Natural killer cell (primary cell): ENCODE data around the gene EYS. TPM values are rescaled to one million over a fixed set of nuclear protein-coding genes. Genes with fewer than 3 reads are reported as not detected.
"Not testable (repeated sequence)": the region's sequence is repeated elsewhere in the genome, so short reads cannot be mapped to it uniquely, and the experiment has no call there.

Source experiments
- ATAC-seq, 3 donors: fragments of 150-1000 bp in 2 of 3; fragments of 200-7000 bp in 1 of 3; cut with Tn5 transposase; 1 replicate in 1 of 3; 2 replicates in 2 of 3; pipeline ENCODE4 v1.10.0; 2021; ENCODE audit warnings: mild to moderate bottlenecking in 2 of 3, moderate library complexity in 2 of 3
- DNase-seq, 2 donors: peaks; one replicate each; pipeline versions ENCODE4 v3.0.0 to v3.0.0-alpha.2; 2013 to 2021; ENCODE audit warnings: mixed read lengths in 1 of 2
- H3K27ac ChIP-seq: one replicate; pipeline ENCODE4 v1.5.1; 2013; ENCODE audit warnings: mild to moderate bottlenecking, low read length
- H3K27me3 ChIP-seq: one replicate; pipeline ENCODE4 v1.6.1; 2013; ENCODE audit warnings: low read length; ENCODE audit not compliant: control insufficient read depth, insufficient read depth
- H3K36me3 ChIP-seq: one replicate; pipeline ENCODE4 v1.6.1; 2013; ENCODE audit warnings: low read length; ENCODE audit not compliant: control insufficient read depth, insufficient read depth
- H3K4me1 ChIP-seq: one replicate; pipeline ENCODE4 v1.6.1; 2013; ENCODE audit warnings: low read length; ENCODE audit not compliant: control insufficient read depth, insufficient read depth
- H3K4me3 ChIP-seq: one replicate; pipeline ENCODE4 v1.5.1; 2013; ENCODE audit warnings: low read length
- H3K9me3 ChIP-seq: one replicate; pipeline ENCODE4 v1.6.1; 2013; ENCODE audit warnings: low read length; ENCODE audit not compliant: control insufficient read depth, insufficient read depth
- H3K27ac Mint-ChIP-seq, 2 donors: one replicate each; pipeline ENCODE4 v1.8.0; 2022; ENCODE audit warnings: mild to moderate bottlenecking in 2 of 2, mixed read lengths in 2 of 2, moderate library complexity in 1 of 2
- H3K27me3 Mint-ChIP-seq, 2 donors: one replicate each; pipeline ENCODE4 v1.8.0; 2022; ENCODE audit warnings: low read depth in 2 of 2, mixed read lengths in 2 of 2
- H3K36me3 Mint-ChIP-seq: one replicate; pipeline ENCODE4 v1.8.0; 2022; ENCODE audit warnings: mixed read lengths
- H3K4me1 Mint-ChIP-seq, 2 donors: one replicate each; pipeline ENCODE4 v1.8.0; 2022; ENCODE audit warnings: mixed read lengths in 2 of 2
- H3K4me3 Mint-ChIP-seq: one replicate; pipeline ENCODE4 v1.8.0; 2022; ENCODE audit warnings: mild to moderate bottlenecking, moderate library complexity, mixed read lengths
- H3K9me3 Mint-ChIP-seq, 2 donors: one replicate each; pipeline ENCODE4 v1.8.0; 2022; ENCODE audit warnings: mixed read lengths in 2 of 2
- WGBS: methylation state at CpG from one replicate; pipeline ENCODE4 v1.1.7; 2013; ENCODE audit warnings: missing lambda C conversion rate; ENCODE audit not compliant: insufficient coverage; 5-methylcytosine and 5-hydroxymethylcytosine counted together
- intact Hi-C: fragments of 100-400 bp; cut with micrococcal nuclease; formaldehyde crosslinking; loops from one replicate; pipeline ENCODE4 v1.14.2; 2022
- total RNA-seq, 4 donors: library from RNA; stranded (reverse); fragments of 120-200 nt in 1 of 4; gene quantifications; one replicate each; pipeline versions ENCODE4 v1.2.3 to v1.2.4, GENCODE V29; 2013 to 2022
- TF ChIP-seq, protein P1 (sequence below): fragments of 200-600 bp; IDR thresholded peaks from one replicate; pipeline ENCODE4 v1.8.0; 2022; ENCODE audit warnings: antibody characterized with exemption

Gene EYS
- total RNA-seq, 3 donors from 2014 or later (not counting 1 experiment from before 2014, with no cell fraction given) = 0.55 TPM; not detected in 2

DNA sequence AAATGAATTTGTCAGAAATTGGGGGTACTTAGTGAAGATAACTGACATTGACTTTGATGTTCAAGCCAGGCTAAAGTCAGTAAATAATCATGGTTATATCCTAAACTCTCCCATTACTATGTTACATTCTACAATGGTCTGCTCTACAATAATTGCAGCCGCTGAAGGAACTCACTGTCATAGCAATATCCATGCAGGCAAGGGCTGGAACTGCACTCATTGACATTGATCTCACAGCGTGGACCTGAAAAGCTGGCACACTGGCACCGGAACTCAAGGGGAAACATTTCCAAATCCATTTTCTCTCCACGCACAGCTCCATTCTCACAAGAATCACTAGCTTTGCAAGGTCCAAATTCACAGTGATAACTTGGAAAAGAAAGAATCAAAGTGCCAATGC lies 702.7 kb downstream of the EYS start:
- intact Hi-C loops = no loop called here
- no peak for DNase-seq
- ATAC-seq = no peak
- no peaks in the 10 kb centered on the region for H3K4me1 ChIP-seq
- 90% methylated on average over 4 of the region's 4 CpGs for WGBS
- no peak overlapping the region for H3K4me3 ChIP-seq
- no peaks in the 10 kb centered on the region for H3K36me3 ChIP-seq
- peaks cover 9 to 18% of the 10 kb centered on the region in 2 donors for H3K9me3 Mint-ChIP-seq
- peaks cover 11% of the 10 kb centered on the region for H3K36me3 Mint-ChIP-seq
- H3K27me3 ChIP-seq = no peaks in the 10 kb centered on the region
- H3K9me3 ChIP-seq = peaks cover 21% of the 10 kb centered on the region
- no peak overlapping the region for H3K27ac ChIP-seq
- H3K27me3 Mint-ChIP-seq = no peaks in the 10 kb centered on the region
- TF ChIP-seq, protein P1, sequence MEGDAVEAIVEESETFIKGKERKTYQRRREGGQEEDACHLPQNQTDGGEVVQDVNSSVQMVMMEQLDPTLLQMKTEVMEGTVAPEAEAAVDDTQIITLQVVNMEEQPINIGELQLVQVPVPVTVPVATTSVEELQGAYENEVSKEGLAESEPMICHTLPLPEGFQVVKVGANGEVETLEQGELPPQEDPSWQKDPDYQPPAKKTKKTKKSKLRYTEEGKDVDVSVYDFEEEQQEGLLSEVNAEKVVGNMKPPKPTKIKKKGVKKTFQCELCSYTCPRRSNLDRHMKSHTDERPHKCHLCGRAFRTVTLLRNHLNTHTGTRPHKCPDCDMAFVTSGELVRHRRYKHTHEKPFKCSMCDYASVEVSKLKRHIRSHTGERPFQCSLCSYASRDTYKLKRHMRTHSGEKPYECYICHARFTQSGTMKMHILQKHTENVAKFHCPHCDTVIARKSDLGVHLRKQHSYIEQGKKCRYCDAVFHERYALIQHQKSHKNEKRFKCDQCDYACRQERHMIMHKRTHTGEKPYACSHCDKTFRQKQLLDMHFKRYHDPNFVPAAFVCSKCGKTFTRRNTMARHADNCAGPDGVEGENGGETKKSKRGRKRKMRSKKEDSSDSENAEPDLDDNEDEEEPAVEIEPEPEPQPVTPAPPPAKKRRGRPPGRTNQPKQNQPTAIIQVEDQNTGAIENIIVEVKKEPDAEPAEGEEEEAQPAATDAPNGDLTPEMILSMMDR = no peak
- H3K27ac Mint-ChIP-seq = no peak overlapping the region
- H3K4me3 Mint-ChIP-seq = no peak overlapping the region
- no peaks in the 10 kb centered on the region for H3K4me1 Mint-ChIP-seq

DNA sequence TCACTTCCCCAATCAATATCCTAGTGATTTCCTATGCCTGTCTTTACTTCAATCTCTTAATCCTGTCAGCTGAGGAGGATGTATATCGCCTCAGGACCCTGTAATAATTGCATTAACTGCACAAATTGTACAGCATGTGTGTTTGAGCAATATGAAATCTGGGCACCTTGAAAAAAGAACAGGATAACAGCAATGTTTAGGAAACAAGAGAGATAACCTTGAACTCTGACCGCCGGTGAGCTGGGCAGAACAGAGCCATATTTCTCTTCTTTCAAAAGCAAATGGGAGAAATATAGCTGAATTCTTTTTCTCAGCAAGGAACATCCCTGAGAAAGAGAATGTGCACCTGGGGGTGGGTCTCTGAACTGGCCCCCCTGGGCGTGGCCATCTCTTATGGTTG lies 704.1 kb downstream of the EYS start:
- DNase-seq, ATAC-seq, H3K36me3 ChIP-seq, H3K4me1 ChIP-seq, H3K27me3 ChIP-seq, intact Hi-C loops, H3K27me3 Mint-ChIP-seq, H3K4me3 Mint-ChIP-seq, H3K27ac Mint-ChIP-seq, H3K27ac ChIP-seq, H3K4me1 Mint-ChIP-seq, H3K4me3 ChIP-seq: not testable (repeated sequence)
- H3K9me3 ChIP-seq = peaks cover 14% of the 10 kb centered on the region
- Mint-ChIP-seq H3K36me3 (peaks cover 17% of the 10 kb centered on the region), H3K9me3 (peaks cover 14 to 21% of the 10 kb centered on the region in 2 donors)
- 100% methylated on average over 3 of the region's 4 CpGs for WGBS

DNA sequence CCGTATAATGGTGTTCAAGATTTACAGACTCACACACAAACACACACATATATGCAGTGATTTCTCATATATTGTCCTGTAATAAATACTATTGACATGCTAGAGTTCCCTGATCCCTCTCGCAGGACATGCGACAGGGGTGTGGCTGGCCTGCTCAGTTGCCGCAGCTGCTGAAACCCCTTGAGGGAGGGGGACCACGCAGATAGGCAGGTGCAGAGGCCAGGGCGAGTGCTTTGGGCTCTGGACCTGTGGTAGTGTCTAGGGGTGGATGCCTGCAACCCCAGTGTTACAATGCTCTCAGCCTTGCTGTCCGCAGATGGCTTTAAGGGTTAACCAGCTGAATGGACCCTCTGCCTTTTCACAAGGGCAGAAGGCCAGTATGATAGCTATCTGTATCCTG lies 706.2 kb downstream of the EYS start:
- Histone ChIP-seq H3K9me3 (peaks cover 7% of the 10 kb centered on the region), H3K27ac (no peak overlapping the region), H3K27me3 (no peaks in the 10 kb centered on the region), H3K4me3 (no peak overlapping the region), H3K36me3 (no peaks in the 10 kb centered on the region), H3K4me1 (no peaks in the 10 kb centered on the region)
- no peaks in the 10 kb centered on the region for H3K4me1 Mint-ChIP-seq
- H3K27ac Mint-ChIP-seq = no peak overlapping the region
- peaks cover 17% of the 10 kb centered on the region for H3K36me3 Mint-ChIP-seq
- no peak for ATAC-seq
- intact Hi-C loops = no loop called here
- WGBS = 92% methylated on average over 7 of the region's 7 CpGs
- H3K9me3 Mint-ChIP-seq = peaks cover 10 to 22% of the 10 kb centered on the region in 2 donors
- DNase-seq = no peak
- H3K27me3 Mint-ChIP-seq = no peaks in the 10 kb centered on the region
- TF ChIP-seq, protein P1 = no peak
- no peak overlapping the region for H3K4me3 Mint-ChIP-seq

DNA sequence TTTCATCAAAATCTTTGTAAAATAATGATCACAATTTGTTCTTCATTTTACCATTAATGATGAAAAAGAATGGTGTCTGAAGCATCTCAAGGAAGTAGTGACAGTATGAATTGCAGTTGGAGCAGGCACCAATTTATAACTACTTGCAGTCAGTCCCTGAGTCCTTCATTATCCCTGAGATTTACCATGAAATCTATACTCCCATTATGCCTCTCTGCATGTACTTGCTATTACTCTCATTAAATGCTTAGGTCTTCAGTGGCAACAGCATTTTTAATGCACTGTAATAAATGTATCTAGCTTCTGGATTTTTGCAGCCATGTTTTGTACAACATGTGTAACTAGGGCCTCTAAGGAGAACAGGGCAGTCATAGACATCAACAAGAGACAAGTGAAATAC lies 708.8 kb downstream of the EYS start:
- ATAC-seq (no peak), DNase-seq (no peak)
- Histone ChIP-seq H3K9me3 (peaks cover 7% of the 10 kb centered on the region), H3K27me3 (no peaks in the 10 kb centered on the region), H3K4me3 (no peak overlapping the region), H3K27ac (no peak overlapping the region), H3K4me1 (no peaks in the 10 kb centered on the region), H3K36me3 (no peaks in the 10 kb centered on the region)
- TF ChIP-seq, protein P1 = no peak
- Mint-ChIP-seq H3K27me3 (no peaks in the 10 kb centered on the region), H3K36me3 (peaks cover 6% of the 10 kb centered on the region), H3K4me1 (no peaks in the 10 kb centered on the region), H3K27ac (no peak overlapping the region), H3K9me3 (peaks cover 8 to 9% of the 10 kb centered on the region in 2 donors), H3K4me3 (no peak overlapping the region)
- intact Hi-C loops = no loop called here
